NT2/D1 (cell line): Measurements from ENCODE around the gene ACACA.

Source experiments
- SUZ12 ChIP-seq: IDR thresholded peaks from 2 replicates; pipeline ENCODE4 v1.6.1; 2011; ENCODE audit not compliant: insufficient read length, insufficient read depth; ENCODE audit errors: extremely low read depth
- YY1 ChIP-seq: IDR thresholded peaks from 2 replicates; pipeline ENCODE4 v1.6.1; 2011; ENCODE audit not compliant: insufficient read length, insufficient read depth
- ZNF274 ChIP-seq: IDR thresholded peaks from 2 replicates; pipeline ENCODE4 v1.6.1; 2011; ENCODE audit warnings: mild to moderate bottlenecking, low read depth, low read length

DNA sequence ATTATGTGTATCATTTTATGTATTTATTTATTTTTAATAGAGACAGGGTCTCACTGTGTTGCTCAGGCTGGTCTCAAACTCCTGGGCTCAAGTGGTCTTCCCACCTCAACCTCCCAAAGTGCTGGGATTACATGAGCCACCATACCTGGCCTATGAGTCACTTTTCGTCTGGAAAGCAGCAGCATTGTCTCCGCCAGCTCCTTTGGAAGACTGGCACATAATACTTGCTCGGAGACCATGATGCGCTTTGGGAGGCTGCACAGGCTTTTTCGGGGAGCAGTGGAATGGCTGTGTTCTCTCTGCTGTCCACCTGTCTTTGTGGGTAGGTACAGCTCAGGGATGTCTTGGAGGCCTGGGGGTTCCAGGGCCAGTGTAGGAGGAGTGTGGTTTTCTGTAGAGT is 355.7 kb downstream of the ACACA start:
- TF ChIP-seq YY1 = no peak
- no peak for TF ChIP-seq ZNF274
- TF ChIP-seq SUZ12 = no peak
